ENCODE results near the gene SEL1L. TPM values are rescaled to one million over a fixed set of nuclear protein-coding genes. Genes with fewer than 3 reads are reported as not detected.
A peak's percentile ranks its signal among the peaks of the same experiment; 100 is the strongest.
"Not testable (repeated sequence)": the region's sequence is repeated elsewhere in the genome, so short reads cannot be mapped to it uniquely, and the experiment has no call there.

The SEL1L gene
- total RNA-seq, 1 donor from 2014 or later, result 82.6 TPM

DNA sequence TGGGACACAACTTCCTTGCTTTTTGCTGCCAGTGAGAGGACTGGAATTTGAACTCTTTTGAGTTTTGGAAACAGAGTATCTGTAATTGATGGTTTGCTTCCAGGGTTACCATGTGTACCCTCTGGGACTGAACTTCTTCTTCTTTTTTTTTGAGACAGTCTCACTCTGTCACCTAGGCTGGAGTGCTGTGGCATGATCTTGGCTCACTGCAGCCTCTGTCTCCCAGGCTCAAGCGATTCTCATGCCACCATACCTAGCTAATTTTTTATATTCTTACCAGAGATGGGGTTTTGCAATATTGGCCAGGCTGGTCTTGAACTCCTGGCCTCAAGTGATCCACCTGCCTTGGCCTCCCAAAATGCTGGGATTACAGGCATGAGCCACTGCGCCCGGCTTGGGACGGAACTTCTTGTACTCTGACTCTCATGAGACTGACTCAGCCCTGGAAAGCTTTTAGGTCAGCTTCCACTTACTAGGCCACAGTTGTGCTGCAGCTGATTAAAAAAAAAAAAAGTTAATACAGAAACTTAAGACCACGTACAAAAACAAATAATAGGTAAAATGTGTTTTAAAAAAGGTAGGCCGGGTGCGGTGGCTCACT is 15.8 kb downstream of the SEL1L start:
- no peak for DNase-seq (ENCODE audit: low read depth)
- Histone ChIP-seq H3K27me3 (ENCODE audit: control insufficient read depth, insufficient read depth, low read length) (no peaks in the 10 kb centered on the region), H3K36me3 (ENCODE audit: control insufficient read depth, insufficient read depth, low read length) (no peaks in the 10 kb centered on the region), H3K4me3 (ENCODE audit: low read depth, low read length) (no peak overlapping the region)
- TF ChIP-seq, protein P1, sequence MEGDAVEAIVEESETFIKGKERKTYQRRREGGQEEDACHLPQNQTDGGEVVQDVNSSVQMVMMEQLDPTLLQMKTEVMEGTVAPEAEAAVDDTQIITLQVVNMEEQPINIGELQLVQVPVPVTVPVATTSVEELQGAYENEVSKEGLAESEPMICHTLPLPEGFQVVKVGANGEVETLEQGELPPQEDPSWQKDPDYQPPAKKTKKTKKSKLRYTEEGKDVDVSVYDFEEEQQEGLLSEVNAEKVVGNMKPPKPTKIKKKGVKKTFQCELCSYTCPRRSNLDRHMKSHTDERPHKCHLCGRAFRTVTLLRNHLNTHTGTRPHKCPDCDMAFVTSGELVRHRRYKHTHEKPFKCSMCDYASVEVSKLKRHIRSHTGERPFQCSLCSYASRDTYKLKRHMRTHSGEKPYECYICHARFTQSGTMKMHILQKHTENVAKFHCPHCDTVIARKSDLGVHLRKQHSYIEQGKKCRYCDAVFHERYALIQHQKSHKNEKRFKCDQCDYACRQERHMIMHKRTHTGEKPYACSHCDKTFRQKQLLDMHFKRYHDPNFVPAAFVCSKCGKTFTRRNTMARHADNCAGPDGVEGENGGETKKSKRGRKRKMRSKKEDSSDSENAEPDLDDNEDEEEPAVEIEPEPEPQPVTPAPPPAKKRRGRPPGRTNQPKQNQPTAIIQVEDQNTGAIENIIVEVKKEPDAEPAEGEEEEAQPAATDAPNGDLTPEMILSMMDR (IDR thresholded peaks at IDR 0.05; ENCODE audit: insufficient read depth, low read length, poor library complexity, severe bottlenecking), result no peak

- no peaks in the 10 kb centered on the region for H3K27me3 ChIP-seq (ENCODE audit: control insufficient read depth, insufficient read depth, low read length)
- H3K4me3 ChIP-seq (ENCODE audit: low read depth, low read length), result no peak overlapping the region
- DNase-seq (ENCODE audit: low read depth), result peak; percentile 9
- TF ChIP-seq, protein P1 (IDR thresholded peaks at IDR 0.05; ENCODE audit: insufficient read depth, low read length, poor library complexity, severe bottlenecking), result no peak
- no peaks in the 10 kb centered on the region for H3K36me3 ChIP-seq (ENCODE audit: control insufficient read depth, insufficient read depth, low read length)
These were observed 16.5 kb downstream of the SEL1L start for GRCh38 chr14:81516986-81517797.

DNA sequence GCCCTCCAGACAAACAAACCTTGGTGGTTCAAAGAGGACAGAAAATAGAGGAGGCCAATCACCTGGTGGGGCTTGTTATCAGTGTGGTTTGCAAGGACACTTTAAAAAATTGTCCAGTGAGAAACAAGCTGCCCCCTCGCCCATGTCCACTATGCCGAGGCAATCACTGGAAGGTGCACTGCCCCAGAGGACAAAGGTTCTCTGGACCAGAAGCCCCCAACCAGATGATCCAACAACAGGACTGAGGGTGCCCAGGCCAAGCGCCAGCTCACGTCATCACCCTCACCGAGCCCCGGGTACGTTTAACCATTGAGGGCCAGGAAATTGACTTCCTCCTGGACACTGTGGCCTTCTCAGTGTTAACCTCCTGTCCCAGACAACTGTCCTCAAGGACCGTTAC is 17.7 kb downstream of the SEL1L start:
- DNase-seq (ENCODE audit: low read depth); H3K36me3 ChIP-seq (ENCODE audit: control insufficient read depth, insufficient read depth, low read length); H3K4me3 ChIP-seq (ENCODE audit: low read depth, low read length); H3K27me3 ChIP-seq (ENCODE audit: control insufficient read depth, insufficient read depth, low read length): not testable (repeated sequence)

DNA sequence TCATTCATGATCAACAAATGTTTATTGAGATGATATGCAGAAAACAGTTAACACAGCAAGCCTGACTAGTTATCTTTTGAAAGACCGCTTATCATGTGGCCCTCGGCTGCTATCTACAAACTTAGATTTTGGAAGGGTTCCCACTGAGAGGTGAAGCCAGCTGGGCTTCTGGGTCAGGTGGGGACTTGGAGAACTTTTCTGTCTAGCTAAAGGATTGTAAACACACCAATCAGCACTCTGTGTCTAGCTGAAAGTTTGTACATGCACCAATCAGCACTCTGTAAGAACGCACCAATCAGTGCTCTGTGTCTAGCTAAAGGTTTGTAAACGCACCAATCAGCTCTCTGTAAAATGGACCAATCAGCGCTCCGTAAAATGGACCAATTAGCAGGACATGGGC is 20.8 kb downstream of the SEL1L start:
- H3K4me3 ChIP-seq (ENCODE audit: low read depth, low read length); H3K27me3 ChIP-seq (ENCODE audit: control insufficient read depth, insufficient read depth, low read length); DNase-seq (ENCODE audit: low read depth); H3K36me3 ChIP-seq (ENCODE audit: control insufficient read depth, insufficient read depth, low read length): not testable (repeated sequence)

GRCh38 chr14:81511111-81511904 is 22.3 kb downstream of the SEL1L start:
- DNase-seq (ENCODE audit: low read depth), result no peak
- Histone ChIP-seq H3K36me3 (ENCODE audit: control insufficient read depth, insufficient read depth, low read length) (no peaks in the 10 kb centered on the region), H3K27me3 (ENCODE audit: control insufficient read depth, insufficient read depth, low read length) (no peaks in the 10 kb centered on the region), H3K4me3 (ENCODE audit: low read depth, low read length) (no peak overlapping the region)
- TF ChIP-seq, protein P1 (IDR thresholded peaks at IDR 0.05; ENCODE audit: insufficient read depth, low read length, poor library complexity, severe bottlenecking), result no peak

GRCh38 chr14:81509838-81510452 is 23.7 kb downstream of the SEL1L start:
- H3K4me3 ChIP-seq (ENCODE audit: low read depth, low read length), result no peak overlapping the region
- TF ChIP-seq, protein P1 (IDR thresholded peaks at IDR 0.05; ENCODE audit: insufficient read depth, low read length, poor library complexity, severe bottlenecking), result no peak
- H3K27me3 ChIP-seq (ENCODE audit: control insufficient read depth, insufficient read depth, low read length), result no peaks in the 10 kb centered on the region
- no peak for DNase-seq (ENCODE audit: low read depth)
- no peaks in the 10 kb centered on the region for H3K36me3 ChIP-seq (ENCODE audit: control insufficient read depth, insufficient read depth, low read length)
